OCI-LY1 (cell line): ENCODE results near the gene UIMC1.

Experiments
- H2AFZ ChIP-seq: fragments of 200-600 bp; sonication (generic), shearing (Covaris generic); 2 replicates; pipeline ENCODE4 v1.6.0; 2014; ENCODE audit warnings: antibody characterized with exemption, mild to moderate bottlenecking, low read length
- H3F3A ChIP-seq: fragments of 200-600 bp; sonication (generic), shearing (Covaris generic); 2 replicates; pipeline ENCODE4 v1.6.0; 2014; ENCODE audit warnings: mild to moderate bottlenecking, antibody characterized with exemption, low read length, moderate library complexity; ENCODE audit not compliant: insufficient read depth
- H3K27ac ChIP-seq: fragments of 200-600 bp; sonication (generic); 2 replicates; pipeline ENCODE4 v1.5.1; 2014; ENCODE audit warnings: low read length, mixed run types, mild to moderate bottlenecking, low read depth; ENCODE audit not compliant: poor library complexity, severe bottlenecking
- H3K27me3 ChIP-seq: fragments of 200-600 bp; sonication (generic); 2 replicates; pipeline ENCODE4 v1.6.0; 2014; ENCODE audit warnings: antibody characterized with exemption, mild to moderate bottlenecking, low read length, moderate library complexity; ENCODE audit not compliant: insufficient read depth
- H3K36me3 ChIP-seq: fragments of 200-600 bp; sonication (generic); 2 replicates; pipeline ENCODE4 v1.6.1; 2014; ENCODE audit warnings: mild to moderate bottlenecking, antibody characterized with exemption, low read length, moderate library complexity, mixed read lengths; ENCODE audit not compliant: insufficient read depth
- H3K4me1 ChIP-seq: fragments of 200-600 bp; sonication (generic); 2 replicates; pipeline ENCODE4 v1.5.1; 2014; ENCODE audit warnings: mild to moderate bottlenecking, low read length, moderate library complexity; ENCODE audit not compliant: insufficient read depth, severe bottlenecking
- H3K4me2 ChIP-seq: fragments of 200-600 bp; sonication (generic), shearing (Covaris generic); 2 replicates; pipeline ENCODE4 v1.6.1; 2014; ENCODE audit warnings: low read length
- H3K4me3 ChIP-seq: fragments of 200-600 bp; sonication (generic); 2 replicates; pipeline ENCODE4 v1.5.1; 2014; ENCODE audit warnings: low read length, low read depth, mild to moderate bottlenecking, mixed read lengths; ENCODE audit not compliant: poor library complexity, severe bottlenecking
- H3K79me2 ChIP-seq: fragments of 200-600 bp; shearing (Covaris generic); 2 replicates; pipeline ENCODE4 v1.6.1; 2016; ENCODE audit warnings: mixed run types, low read length, mixed read lengths; ENCODE audit not compliant: insufficient read depth
- H3K9ac ChIP-seq: fragments of 200-600 bp; sonication (generic), shearing (Covaris generic); 2 replicates; pipeline ENCODE4 v1.6.1; 2014; ENCODE audit warnings: mild to moderate bottlenecking, low read length, mixed read lengths
- H3K9me2 ChIP-seq: fragments of 200-600 bp; sonication (generic), shearing (Covaris generic); 2 replicates; pipeline ENCODE4 v1.6.1; 2014; ENCODE audit warnings: low read depth, mild to moderate bottlenecking, low read length, mixed read lengths
- H3K9me3 ChIP-seq: fragments of 200-600 bp; shearing (Covaris generic); 2 replicates; pipeline ENCODE4 v1.6.1; 2014; ENCODE audit warnings: low read length, mixed read lengths
- H4K20me1 ChIP-seq: fragments of 200-600 bp; sonication (generic), shearing (Covaris generic); 2 replicates; pipeline ENCODE4 v1.6.0; 2016; ENCODE audit warnings: mild to moderate bottlenecking, low read length; ENCODE audit not compliant: insufficient read depth
- CTCF ChIP-seq: fragments of 200-600 bp; sonication (generic), shearing (Covaris generic); IDR thresholded peaks from 2 replicates; pipeline ENCODE4 v1.5.1; 2017; ENCODE audit warnings: mild to moderate bottlenecking, antibody characterized with exemption, low read length, moderate library complexity, mixed read lengths
- EZH2 ChIP-seq: fragments of 200-600 bp; sonication (generic), shearing (Covaris generic); IDR thresholded peaks from 2 replicates; pipeline ENCODE4 v1.8.0; 2017; ENCODE audit warnings: borderline replicate concordance, mixed run types, mild to moderate bottlenecking, antibody characterized with exemption, low read length, moderate library complexity, mixed read lengths

Gene UIMC1

GRCh38 chr5:176954050-176954449, 52.5 kb downstream of the UIMC1 start:
- H3K27ac ChIP-seq = no peak overlapping the region
- no peak overlapping the region for H3K9ac ChIP-seq
- H3K4me1 ChIP-seq = no peaks in the 10 kb centered on the region
- no peak overlapping the region for H2AFZ ChIP-seq
- TF ChIP-seq CTCF = no peak
- no peak for TF ChIP-seq EZH2
- H3K79me2 ChIP-seq = no peaks in the 10 kb centered on the region
- no peaks in the 10 kb centered on the region for H3K27me3 ChIP-seq
- H3F3A ChIP-seq = no peaks in the 10 kb centered on the region
- H3K9me3 ChIP-seq = no peaks in the 10 kb centered on the region
- no peaks in the 10 kb centered on the region for H4K20me1 ChIP-seq
- no peaks in the 10 kb centered on the region for H3K9me2 ChIP-seq
- no peak overlapping the region for H3K4me2 ChIP-seq
- peaks cover 87% of the 10 kb centered on the region for H3K36me3 ChIP-seq
- H3K4me3 ChIP-seq = no peak overlapping the region

GRCh38 chr5:176952531-176953193, 53.9 kb downstream of the UIMC1 start:
- H4K20me1 ChIP-seq = no peaks in the 10 kb centered on the region
- H3K9me3 ChIP-seq = no peaks in the 10 kb centered on the region
- no peaks in the 10 kb centered on the region for H3K79me2 ChIP-seq
- no peak overlapping the region for H2AFZ ChIP-seq
- no peak overlapping the region for H3K4me3 ChIP-seq
- no peak overlapping the region for H3K4me2 ChIP-seq
- H3K9ac ChIP-seq = no peak overlapping the region
- H3K36me3 ChIP-seq = peaks cover 85% of the 10 kb centered on the region
- TF ChIP-seq EZH2 (no peak), CTCF (no peak)
- H3K27ac ChIP-seq = no peak overlapping the region
- H3K27me3 ChIP-seq = no peaks in the 10 kb centered on the region
- H3F3A ChIP-seq = no peaks in the 10 kb centered on the region
- no peaks in the 10 kb centered on the region for H3K9me2 ChIP-seq
- H3K4me1 ChIP-seq = no peaks in the 10 kb centered on the region

- Histone ChIP-seq H3K9me2 (no peaks in the 10 kb centered on the region), H3K4me3 (no peak overlapping the region), H2AFZ (no peak overlapping the region), H3F3A (no peaks in the 10 kb centered on the region), H3K9me3 (no peaks in the 10 kb centered on the region), H3K4me1 (no peaks in the 10 kb centered on the region), H3K9ac (no peak overlapping the region), H3K4me2 (no peak overlapping the region), H3K36me3 (peaks cover 86% of the 10 kb centered on the region), H3K79me2 (no peaks in the 10 kb centered on the region), H3K27ac (no peak overlapping the region), H3K27me3 (no peaks in the 10 kb centered on the region), H4K20me1 (no peaks in the 10 kb centered on the region)
- TF ChIP-seq EZH2 (no peak), CTCF (no peak)
These were observed 58.1 kb downstream of the UIMC1 start for GRCh38 chr5:176948458-176948857.
